HG03442 (cell line): Measurements from ENCODE around the gene NECAB3.
A peak's percentile ranks its signal among the peaks of the same experiment; 100 is the strongest.

Source experiments
- ATAC-seq: cut with Tn5 transposase; IDR thresholded peaks from one replicate; pipeline ENCODE4 v1.9.1; 2021; ENCODE audit warnings: mild to moderate bottlenecking, moderate library complexity; ENCODE audit not compliant: unreplicated experiment

The NECAB3 gene

GRCh38 chr20:33679758-33680485, 5.7 kb upstream of the NECAB3 start:
- no peak for ATAC-seq

- ATAC-seq = no peak
These were observed 3.9 kb upstream of the NECAB3 start for GRCh38 chr20:33677991-33678702.

GRCh38 chr20:33676652-33677645, 2.7 kb upstream of the NECAB3 start:
- no peak for ATAC-seq

- ATAC-seq = no peak
These were observed 1.9 kb upstream of the NECAB3 start for GRCh38 chr20:33676121-33676520.

- ATAC-seq = no peak
These were observed 1.1 kb upstream of the NECAB3 start for GRCh38 chr20:33675136-33675959.

GRCh38 chr20:33673410-33674293, 576 bp downstream of the NECAB3 start:
- no peak for ATAC-seq

- no peak for ATAC-seq
These were observed 1.2 kb downstream of the NECAB3 start for GRCh38 chr20:33673114-33673409.

GRCh38 chr20:33672426-33673113, 1.7 kb downstream of the NECAB3 start:
- ATAC-seq = no peak

GRCh38 chr20:33671573-33672288, 2.5 kb downstream of the NECAB3 start:
- ATAC-seq = no peak

GRCh38 chr20:33670715-33671499, 3.3 kb downstream of the NECAB3 start:
- ATAC-seq = no peak

GRCh38 chr20:33669873-33670640, 4.2 kb downstream of the NECAB3 start:
- ATAC-seq = no peak

- no peak for ATAC-seq
These were observed 5.0 kb downstream of the NECAB3 start for GRCh38 chr20:33669224-33669623.

GRCh38 chr20:33668466-33669155, 5.6 kb downstream of the NECAB3 start:
- no peak for ATAC-seq

- peak; percentile 32 for ATAC-seq
These were observed 6.4 kb downstream of the NECAB3 start for GRCh38 chr20:33667676-33668465.

GRCh38 chr20:33667245-33667675, 7.0 kb downstream of the NECAB3 start:
- peak; percentile 15 for ATAC-seq
